ENCODE measurements around the gene MFSD12.

DNA sequence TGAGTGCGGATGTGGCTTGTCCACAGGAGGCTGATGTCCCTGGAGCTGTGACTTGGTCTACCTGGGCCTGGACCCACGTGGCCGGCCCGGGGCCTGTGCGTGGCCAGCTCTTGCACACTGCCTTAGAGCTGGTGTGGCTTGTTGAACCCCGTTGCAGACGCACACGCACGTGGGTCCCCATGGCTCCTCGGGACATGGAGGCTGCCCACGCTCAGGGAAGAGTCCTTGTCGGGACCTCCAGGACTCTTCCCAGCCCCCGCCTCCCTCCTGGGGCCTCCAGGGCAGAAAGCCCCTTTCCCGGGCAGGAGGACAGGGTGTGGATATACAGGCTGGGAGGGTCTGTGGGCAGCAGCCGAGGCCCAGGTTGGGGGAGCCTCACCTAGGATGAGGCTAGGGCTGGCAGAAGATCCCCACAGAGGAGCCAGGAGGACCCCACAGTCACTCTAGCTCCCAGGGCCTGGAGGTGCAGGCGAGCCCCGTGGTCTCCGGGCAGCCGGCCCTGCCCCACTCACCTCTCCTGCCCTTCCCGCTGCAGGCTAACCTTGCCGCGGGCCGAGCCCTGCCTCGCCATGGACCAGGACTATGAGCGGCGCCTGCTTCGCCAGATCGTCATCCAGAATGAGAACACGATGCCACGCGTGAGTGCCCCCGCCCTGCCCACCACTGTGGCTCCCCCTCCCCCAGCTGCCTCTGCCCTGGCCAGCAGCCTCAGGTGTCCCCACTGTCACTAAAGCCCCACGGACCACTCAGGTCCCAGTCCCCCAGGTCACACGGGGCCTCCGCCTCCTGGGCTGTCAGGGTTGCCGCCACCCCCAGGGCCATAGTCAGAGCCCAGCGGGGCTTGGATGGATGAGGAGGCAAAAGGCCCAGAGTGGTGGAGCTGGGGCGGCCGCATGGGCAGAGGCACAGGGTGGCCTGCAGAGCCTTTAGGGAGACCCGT is 34.7 kb downstream of the MFSD12 start:
- no peak for TF ChIP-seq EZH2 (IDR thresholded peaks at IDR 0.05; ENCODE audit: insufficient read depth, poor library complexity, severe bottlenecking)
- no peak for TF ChIP-seq EZH2phosphoT487 (IDR thresholded peaks at IDR 0.05; ENCODE audit: insufficient read depth, low read depth)
